HEK293 (cell line): Measurements from ENCODE around the gene METTL26.
A peak's percentile ranks its signal among the peaks of the same experiment; 100 is the strongest.

ENCODE experiments used
- CTCF ChIA-PET: fragments of 350-600 bp; formaldehyde crosslinking; extraction: SDS; loops from one replicate; lab custom pipeline; 2021; ENCODE audit warnings: antibody characterized with exemption; lab: Yijun Ruan, JAX
- POLR2A ChIA-PET: fragments of 300-600 bp; formaldehyde crosslinking; extraction: SDS; loops from one replicate; lab custom pipeline; 2020; ENCODE audit warnings: antibody characterized with exemption, inconsistent platforms; lab: Yijun Ruan, JAX
- H3K27ac ChIP-seq: fragments of 200-500 bp; sonication (Bioruptor generic); 2 replicates; pipeline ENCODE4 v1.5.1; 2014; ENCODE audit warnings: low read depth, low read length, control low read depth, inconsistent platforms; ENCODE audit errors: extremely low read depth
- H3K36me3 ChIP-seq, 2 experiments: fragments of 200-500 bp in 1 of 2; sonication (Bioruptor generic) in 1 of 2; 1 replicate in 1 of 2; 2 replicates in 1 of 2; pipeline ENCODE4 v1.5.1; 2014 to 2017; ENCODE audit warnings: inconsistent platforms in 2 of 2, low read length in 2 of 2; ENCODE audit not compliant: control insufficient read depth in 2 of 2, insufficient read depth in 1 of 2
- H3K4me1 ChIP-seq: fragments of 200-500 bp; sonication (Bioruptor generic); 2 replicates; pipeline ENCODE4 v1.5.1; 2014; ENCODE audit warnings: mild to moderate bottlenecking, low read length, inconsistent platforms; ENCODE audit not compliant: control insufficient read depth, insufficient read depth
- H3K4me3 ChIP-seq: 2 replicates; pipeline ENCODE4 v1.5.1; 2011; ENCODE audit warnings: low read depth, mild to moderate bottlenecking, control low read depth, low read length, moderate library complexity
- H3K9me3 ChIP-seq: fragments of 200-500 bp; sonication (Bioruptor generic); 2 replicates; pipeline ENCODE4 v1.5.1; 2014; ENCODE audit warnings: low read depth, low read length, inconsistent platforms; ENCODE audit not compliant: control insufficient read depth, insufficient read depth
- BCL11A ChIP-seq: fragments of 450-650 bp; formaldehyde crosslinking; IDR thresholded peaks from 2 replicates; pipeline ENCODE4 v1.5.1; 2016; ENCODE audit warnings: low read depth, missing biosample characterization, missing genetic modification characterization
- BCL6B ChIP-seq: fragments of 450-650 bp; formaldehyde crosslinking; IDR thresholded peaks from 2 replicates; pipeline ENCODE4 v1.5.1; 2017; ENCODE audit warnings: missing biosample characterization, missing genetic modification characterization
- HOXD13 ChIP-seq: sonication (generic); formaldehyde crosslinking; IDR thresholded peaks from 2 replicates; pipeline ENCODE4 v1.8.0; 2022; ENCODE audit warnings: missing genetic modification reagents, borderline replicate concordance
- KLF16 ChIP-seq: fragments of 450-650 bp; formaldehyde crosslinking; IDR thresholded peaks from 2 replicates; pipeline ENCODE4 v1.5.1; 2017; ENCODE audit warnings: missing biosample characterization, missing genetic modification characterization
- KLF17 ChIP-seq: fragments of 450-650 bp; formaldehyde crosslinking; IDR thresholded peaks from 2 replicates; pipeline ENCODE4 v1.5.1; 2016; ENCODE audit warnings: missing biosample characterization, missing genetic modification characterization
- KLF7 ChIP-seq: fragments of 450-650 bp; formaldehyde crosslinking; IDR thresholded peaks from 2 replicates; pipeline ENCODE4 v1.5.1; 2016; ENCODE audit warnings: missing biosample characterization, missing genetic modification characterization, borderline replicate concordance
- OVOL3 ChIP-seq: fragments of 450-650 bp; formaldehyde crosslinking; IDR thresholded peaks from 2 replicates; pipeline ENCODE4 v1.5.1; 2016; ENCODE audit warnings: missing biosample characterization, missing genetic modification characterization
- PBX3 ChIP-seq: sonication (generic); formaldehyde crosslinking; IDR thresholded peaks from 2 replicates; pipeline ENCODE4 v1.8.1; 2022; ENCODE audit warnings: mild to moderate bottlenecking, moderate library complexity, missing genetic modification reagents
- PRDM4 ChIP-seq: fragments of 450-650 bp; formaldehyde crosslinking; IDR thresholded peaks from 2 replicates; pipeline ENCODE4 v1.5.1; 2017; ENCODE audit warnings: missing biosample characterization, missing genetic modification characterization
- PRDM6 ChIP-seq: fragments of 450-650 bp; formaldehyde crosslinking; IDR thresholded peaks from 2 replicates; pipeline ENCODE4 v1.5.1; 2017; ENCODE audit warnings: missing biosample characterization, missing genetic modification characterization
- ZBTB11 ChIP-seq: fragments of 450-650 bp; formaldehyde crosslinking; conservative IDR thresholded peaks from 2 replicates; pipeline ENCODE4 v1.5.1; 2016; ENCODE audit warnings: low read depth, missing biosample characterization, missing genetic modification characterization
- ZBTB8A ChIP-seq: fragments of 450-650 bp; formaldehyde crosslinking; IDR thresholded peaks from 2 replicates; pipeline ENCODE4 v1.5.1; 2016; ENCODE audit warnings: missing biosample characterization, missing genetic modification characterization
- ZFP69B ChIP-seq: fragments of 450-650 bp; formaldehyde crosslinking; IDR thresholded peaks from 2 replicates; pipeline ENCODE4 v1.5.1; 2016; ENCODE audit warnings: missing biosample characterization, missing genetic modification characterization
- ZNF132 ChIP-seq: fragments of 450-650 bp; formaldehyde crosslinking; IDR thresholded peaks from 2 replicates; pipeline ENCODE4 v1.5.1; 2017; ENCODE audit warnings: missing biosample characterization, missing genetic modification characterization, borderline replicate concordance
- ZNF169 ChIP-seq: fragments of 450-650 bp; formaldehyde crosslinking; IDR thresholded peaks from 2 replicates; pipeline ENCODE4 v1.5.1; 2016; ENCODE audit warnings: missing biosample characterization, missing genetic modification characterization
- ZNF214 ChIP-seq: fragments of 450-650 bp; formaldehyde crosslinking; IDR thresholded peaks from 2 replicates; pipeline ENCODE4 v1.5.1; 2017; ENCODE audit warnings: missing biosample characterization, mild to moderate bottlenecking, missing genetic modification characterization, borderline replicate concordance
- ZNF302 ChIP-seq: fragments of 450-650 bp; formaldehyde crosslinking; IDR thresholded peaks from 2 replicates; pipeline ENCODE4 v1.5.1; 2016; ENCODE audit warnings: missing biosample characterization, missing genetic modification characterization, low read depth
- ZNF366 ChIP-seq: fragments of 450-650 bp; formaldehyde crosslinking; conservative IDR thresholded peaks from 2 replicates; pipeline ENCODE4 v1.5.1; 2016; ENCODE audit warnings: missing biosample characterization, missing genetic modification characterization
- ZNF423 ChIP-seq: fragments of 450-650 bp; formaldehyde crosslinking; IDR thresholded peaks from 2 replicates; pipeline ENCODE4 v1.5.1; 2016; ENCODE audit warnings: missing biosample characterization, missing genetic modification characterization
- ZNF555 ChIP-seq: fragments of 450-650 bp; formaldehyde crosslinking; conservative IDR thresholded peaks from 2 replicates; pipeline ENCODE4 v1.5.1; 2017; ENCODE audit warnings: missing biosample characterization, mild to moderate bottlenecking, missing genetic modification characterization, inconsistent platforms
- ZNF580 ChIP-seq: fragments of 450-650 bp; formaldehyde crosslinking; IDR thresholded peaks from 2 replicates; pipeline ENCODE4 v1.5.1; 2016; ENCODE audit warnings: missing biosample characterization, missing genetic modification characterization
- ZNF792 ChIP-seq: fragments of 450-650 bp; formaldehyde crosslinking; IDR thresholded peaks from 2 replicates; pipeline ENCODE4 v1.5.1; 2016; ENCODE audit warnings: missing biosample characterization, missing genetic modification characterization
- ZNF830 ChIP-seq: fragments of 450-650 bp; IDR thresholded peaks from 2 replicates; pipeline ENCODE4 v1.5.0; 2018; ENCODE audit warnings: missing biosample characterization, missing genetic modification characterization, low read depth, mild to moderate bottlenecking, moderate library complexity
- ZNF843 ChIP-seq: fragments of 450-650 bp; formaldehyde crosslinking; IDR thresholded peaks from 2 replicates; pipeline ENCODE4 v1.5.1; 2016; ENCODE audit warnings: missing biosample characterization, missing genetic modification characterization
- ZXDB ChIP-seq: fragments of 450-650 bp; formaldehyde crosslinking; IDR thresholded peaks from 2 replicates; pipeline ENCODE4 v1.5.1; 2016; ENCODE audit warnings: missing biosample characterization, missing genetic modification characterization

The METTL26 gene

GRCh38 chr16:645852-646678, 10.0 kb upstream of the METTL26 start (continued):
- TF ChIP-seq PRDM6 (no peak), ZNF366 (tag by site-specific recombination) (peak; percentile 47), ZNF830 (no peak), ZBTB11 (tag by site-specific recombination) (no peak), ZBTB8A (tag by site-specific recombination) (peak; percentile 90), KLF17 (tag by site-specific recombination) (peak; percentile 49; the same call in 1 of the 2 replicates), KLF16 (no peak), ZXDB (tag by site-specific recombination) (peak; percentile 66), HOXD13 (CRISPR knock-in tag) (no peak), ZNF132 (no peak), ZNF214 (tag by site-specific recombination) (no peak), ZNF843 (no peak), ZNF169 (no peak), PRDM4 (tag by site-specific recombination) (no peak), KLF7 (no peak), ZNF423 (peak; percentile 91), BCL11A (tag by site-specific recombination) (no peak)

GRCh38 chr16:644556-644955, 8.5 kb upstream of the METTL26 start:
- no peaks in the 10 kb centered on the region for H3K9me3 ChIP-seq
- POLR2A ChIA-PET, result no interaction called here
- TF ChIP-seq ZNF302 (tag by site-specific recombination), result no peak
- no peak for TF ChIP-seq BCL6B (tag by site-specific recombination)
- no peak for TF ChIP-seq ZNF555
- TF ChIP-seq PBX3 (CRISPR knock-in tag), result no peak
- TF ChIP-seq ZFP69B (tag by site-specific recombination), result no peak
- TF ChIP-seq OVOL3 (tag by site-specific recombination), result no peak
- no peak for TF ChIP-seq ZNF580 (tag by site-specific recombination)
- no peak for TF ChIP-seq ZNF792 (tag by site-specific recombination)

More at GRCh38 chr16:644556-644955, 8.5 kb upstream of the METTL26 start:
- CTCF ChIA-PET, result no interaction called here
- Histone ChIP-seq H3K27ac (no peak overlapping the region), H3K4me1 (peaks cover 9% of the 10 kb centered on the region; the same call in 1 of the 2 replicates), H3K36me3 (peaks cover 0 to 7% of the 10 kb centered on the region in 2 experiments; a peak in 2 of 3 replicates), H3K4me3 (no peak overlapping the region)
